ENCODE results near the gene NTNG1. TPM values are rescaled to one million over a fixed set of nuclear protein-coding genes. Genes with fewer than 3 reads are reported as not detected.

Gene NTNG1
- total RNA-seq, 5 donors from 2014 or later (not counting 1 experiment from before 2014, with no cell fraction given), result 0.13 TPM; not detected in 4

- ChIA-PET CTCF (no interaction called here), POLR2A (no interaction called here)
- Mint-ChIP-seq H3K27ac (no peak overlapping the region), H3K9me3 (no peaks in the 10 kb centered on the region), H3K36me3 (no peaks in the 10 kb centered on the region), H3K4me1 (no peaks in the 10 kb centered on the region), H3K4me3 (no peak overlapping the region), H3K27me3 (peaks cover 12 to 13% of the 10 kb centered on the region in 2 donors)
- no peak for ATAC-seq (replicated peaks in 1 of 4)
- Histone ChIP-seq H3K4me1 (ENCODE audit: control insufficient read depth in 1 of 2, extremely low read depth in 1 of 2, insufficient read depth in 2 of 2, low read length in 2 of 2) (no peaks in the 10 kb centered on the region), H3K4me3 (ENCODE audit: control insufficient read depth in 1 of 2, extremely low read depth in 1 of 2, low read length in 1 of 2) (no peak overlapping the region), H3K9me3 (no peaks in the 10 kb centered on the region), H3K36me3 (ENCODE audit: control insufficient read depth in 2 of 2, extremely low read depth in 1 of 2, insufficient read depth in 1 of 2, low read length in 1 of 2) (no peaks in the 10 kb centered on the region), H3K27me3 (replicated peaks in 1 of 2; ENCODE audit: control insufficient read depth in 2 of 2, extremely low read depth in 1 of 2, insufficient read depth in 2 of 2, low read length in 1 of 2) (peaks cover 0 to 5% of the 10 kb centered on the region in 2 experiments), H3K27ac (ENCODE audit: low read length) (no peak overlapping the region)
- 83% methylated on average over 3 of the region's 12 CpGs for WGBS (ENCODE audit: insufficient coverage)
- no peak for DNase-seq
These were observed 390.4 kb downstream of the NTNG1 start for GRCh38 chr1:107531065-107531908.

GRCh38 chr1:107532318-107532717 lies 391.5 kb downstream of the NTNG1 start:
- H3K27me3 ChIP-seq (replicated peaks in 1 of 2; ENCODE audit: control insufficient read depth in 2 of 2, extremely low read depth in 1 of 2, insufficient read depth in 2 of 2, low read length in 1 of 2), result peaks cover 0 to 5% of the 10 kb centered on the region in 2 experiments
- no peak overlapping the region for H3K4me3 ChIP-seq (ENCODE audit: control insufficient read depth in 1 of 2, extremely low read depth in 1 of 2, low read length in 1 of 2)
- H3K27ac ChIP-seq (ENCODE audit: low read length), result no peak overlapping the region
- POLR2A ChIA-PET, result no interaction called here
- H3K27me3 Mint-ChIP-seq, result peaks cover 12 to 13% of the 10 kb centered on the region in 2 donors
- no peaks in the 10 kb centered on the region for H3K4me1 Mint-ChIP-seq
- H3K4me3 Mint-ChIP-seq, result no peak overlapping the region
- CTCF ChIA-PET, result interaction anchor here in 1 of 2 donors (0.7 kb wide), 1 partner anchor 509 kb away, joined by 3 read pairs; no protein-coding TSS in a partner anchor
- ATAC-seq (replicated peaks in 1 of 4) (no peak), DNase-seq (no peak)
- no peaks in the 10 kb centered on the region for H3K36me3 ChIP-seq (ENCODE audit: control insufficient read depth in 2 of 2, extremely low read depth in 1 of 2, insufficient read depth in 1 of 2, low read length in 1 of 2)
- H3K27ac Mint-ChIP-seq, result no peak overlapping the region
- H3K9me3 Mint-ChIP-seq, result no peaks in the 10 kb centered on the region
- no peaks in the 10 kb centered on the region for H3K36me3 Mint-ChIP-seq
- no peaks in the 10 kb centered on the region for H3K4me1 ChIP-seq (ENCODE audit: control insufficient read depth in 1 of 2, extremely low read depth in 1 of 2, insufficient read depth in 2 of 2, low read length in 2 of 2)
- 82% methylated on average over 5 of the region's 5 CpGs for WGBS (ENCODE audit: insufficient coverage)
- H3K9me3 ChIP-seq, result no peaks in the 10 kb centered on the region

Other genes starting within 250 kb of the NTNG1 start
- gene PRMT6, start 84.4 kb upstream of the NTNG1 start, total RNA-seq, result 10 to 100 TPM in 3 of 5 donors, 1 to 10 TPM in 2; 7.2 to 20.0 (median 17.3) TPM